AG09309 (cell line): ENCODE measurements around the gene TBC1D24.
"Not testable (repeated sequence)": the region's sequence is repeated elsewhere in the genome, so short reads cannot be mapped to it uniquely, and the experiment has no call there.

ENCODE experiments used
- DNase-seq: peaks from one replicate; pipeline ENCODE4 v3.0.0-alpha.2; 2010; ENCODE audit warnings: low read depth
- H3K4me3 ChIP-seq: 2 replicates; pipeline ENCODE4 v1.5.1; 2011; ENCODE audit warnings: mild to moderate bottlenecking, low read depth, low read length, moderate library complexity; ENCODE audit not compliant: control insufficient read depth
- CTCF ChIP-seq: IDR thresholded peaks from 2 replicates; pipeline ENCODE4 v1.5.1; 2011; ENCODE audit warnings: mild to moderate bottlenecking, low read depth, low read length, inconsistent platforms; ENCODE audit not compliant: insufficient read depth, control insufficient read depth; ENCODE audit errors: missing control alignments

The TBC1D24 gene

GRCh38 chr16:2429034-2429770, 45.7 kb upstream of the TBC1D24 start, which contains the start of gene CCNF:
Gene CCNF, plus strand, starts transcription at chr16:2429447. Its CDS starts 35 bp downstream, at chr16:2429482.
- TF ChIP-seq CTCF: no peak
- peak within 1 kb of the TSS; percentile 69 for H3K4me3 ChIP-seq
- DNase-seq: peak; percentile 69

- TF ChIP-seq CTCF: peak; percentile 15
- no peak for DNase-seq
- peak overlapping the region; percentile 69 for H3K4me3 ChIP-seq
Measured at GRCh38 chr16:2429771-2430663, 44.9 kb upstream of the TBC1D24 start.

GRCh38 chr16:2432286-2432685, 42.6 kb upstream of the TBC1D24 start:
- no peak for TF ChIP-seq CTCF
- no peak overlapping the region for H3K4me3 ChIP-seq
- DNase-seq: no peak

GRCh38 chr16:2432801-2433505, 42.0 kb upstream of the TBC1D24 start:
- TF ChIP-seq CTCF: no peak
- DNase-seq: no peak
- H3K4me3 ChIP-seq: no peak overlapping the region

- DNase-seq: not testable (repeated sequence)
Measured at GRCh38 chr16:2435236-2435635, 39.7 kb upstream of the TBC1D24 start.

DNA sequence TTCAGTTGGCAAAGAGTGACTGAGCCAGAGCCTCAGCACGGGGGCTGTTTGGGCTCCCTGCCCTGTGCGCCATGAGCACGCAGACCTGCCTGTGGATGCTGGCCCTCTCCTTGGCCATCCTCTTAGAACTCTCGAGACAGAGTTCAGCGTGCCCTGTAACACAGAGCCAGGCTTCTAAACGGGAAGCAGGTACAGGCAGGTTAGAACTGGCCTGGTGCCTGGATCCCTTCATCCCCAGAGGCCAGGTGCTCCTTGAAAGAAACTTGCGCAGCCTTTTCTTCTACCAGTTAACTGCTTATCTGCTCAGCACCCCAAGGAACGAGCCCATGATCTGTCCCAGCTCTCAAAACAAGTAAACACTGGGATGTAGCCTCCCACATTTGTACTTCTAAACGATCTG, 38.8 kb upstream of the TBC1D24 start:
- no peak for TF ChIP-seq CTCF
- DNase-seq: no peak
- H3K4me3 ChIP-seq: no peak overlapping the region

More at GRCh38 chr16:2435236-2435635, 39.7 kb upstream of the TBC1D24 start:
- H3K4me3 ChIP-seq: not testable (repeated sequence)
